ENCODE results near the gene GLIPR2.

GLIPR2 gene

GRCh38 chr9:36190388-36191289 is 54.1 kb downstream of the GLIPR2 start, which contains the start of gene CLTA:
Gene CLTA, plus strand, starts transcription at chr9:36190921. Its CDS starts 136 bp downstream, at chr9:36191057.
- Histone ChIP-seq H3K4me3 (ENCODE audit: low read depth, low read length) (peak within 1 kb of the TSS; percentile 96), H3K36me3 (peaks cover 2% of the 10 kb centered on the region), H3K27me3 (no peaks in the 10 kb centered on the region), H3K9me3 (no peaks in the 10 kb centered on the region), H3K4me1 (peaks cover 6% of the 10 kb centered on the region)
- peak; percentile 54 for TF ChIP-seq CTCF (IDR thresholded peaks at IDR 0.05; ENCODE audit: low read depth, low read length)
- peak; percentile 98 for DNase-seq

- Histone ChIP-seq H3K27me3 (no peaks in the 10 kb centered on the region), H3K4me1 (peaks cover 6% of the 10 kb centered on the region), H3K36me3 (peaks cover 2% of the 10 kb centered on the region), H3K9me3 (no peaks in the 10 kb centered on the region), H3K4me3 (ENCODE audit: low read depth, low read length) (peak overlapping the region; percentile 96)
- peak; percentile 17 for DNase-seq
- no peak for TF ChIP-seq CTCF (IDR thresholded peaks at IDR 0.05; ENCODE audit: low read depth, low read length)
Observed at GRCh38 chr9:36191290-36191645, 54.7 kb downstream of the GLIPR2 start.

- TF ChIP-seq CTCF (IDR thresholded peaks at IDR 0.05; ENCODE audit: low read depth, low read length) = no peak
- no peak for DNase-seq
- Histone ChIP-seq H3K9me3 (no peaks in the 10 kb centered on the region), H3K36me3 (peaks cover 2% of the 10 kb centered on the region), H3K4me1 (peaks cover 6% of the 10 kb centered on the region), H3K27me3 (no peaks in the 10 kb centered on the region), H3K4me3 (ENCODE audit: low read depth, low read length) (peak overlapping the region; percentile 96)
Observed at GRCh38 chr9:36191686-36192085, 55.2 kb downstream of the GLIPR2 start.

GRCh38 chr9:36192196-36192595 is 55.7 kb downstream of the GLIPR2 start:
- peaks cover 4% of the 10 kb centered on the region for H3K36me3 ChIP-seq
- H3K9me3 ChIP-seq = no peaks in the 10 kb centered on the region
- peaks cover 6% of the 10 kb centered on the region for H3K4me1 ChIP-seq
- H3K4me3 ChIP-seq (ENCODE audit: low read depth, low read length) = peak overlapping the region; percentile 96
- no peak for TF ChIP-seq CTCF (IDR thresholded peaks at IDR 0.05; ENCODE audit: low read depth, low read length)
- no peaks in the 10 kb centered on the region for H3K27me3 ChIP-seq
- no peak for DNase-seq

- Histone ChIP-seq H3K27me3 (no peaks in the 10 kb centered on the region), H3K4me1 (peaks cover 6% of the 10 kb centered on the region), H3K9me3 (no peaks in the 10 kb centered on the region), H3K36me3 (peaks cover 10% of the 10 kb centered on the region), H3K4me3 (ENCODE audit: low read depth, low read length) (peak overlapping the region; percentile 17; the same call in 1 of the 2 replicates)
- TF ChIP-seq CTCF (IDR thresholded peaks at IDR 0.05; ENCODE audit: low read depth, low read length) = no peak
- DNase-seq = no peak
Observed at GRCh38 chr9:36193023-36193422, 56.5 kb downstream of the GLIPR2 start.

All from BE2C (cell line).